B cell (primary cell): Measurements from ENCODE around the gene ZNF827. TPM values are rescaled to one million over a fixed set of nuclear protein-coding genes. Genes with fewer than 3 reads are reported as not detected.

Source experiments
- ATAC-seq: fragments of 200-7000 bp; cut with Tn5 transposase; one replicate; pipeline ENCODE4 v1.10.0; 2021; ENCODE audit warnings: low read depth, mild to moderate bottlenecking, moderate number of reproducible peaks, moderate library complexity
- CTCF ChIA-PET: fragments of 350-600 bp; sonication (Branson Sonifier 250); formaldehyde crosslinking; loops from one replicate; lab custom pipeline; 2021; ENCODE audit warnings: antibody characterized with exemption, inconsistent platforms; lab: Charles Lee
- POLR2A ChIA-PET: fragments of 350-600 bp; sonication (Branson Sonifier 250); formaldehyde crosslinking; loops from one replicate; lab custom pipeline; 2021; ENCODE audit warnings: antibody characterized with exemption; lab: Charles Lee
- DNase-seq: peaks from one replicate; pipeline ENCODE4 v3.0.0; 2013
- H2AFZ ChIP-seq: 2 replicates; pipeline ENCODE4 v1.6.1; 2012; ENCODE audit warnings: mild to moderate bottlenecking, low read depth, low read length; ENCODE audit not compliant: insufficient read depth, poor library complexity, severe bottlenecking
- H3K27ac ChIP-seq, 2 donors: 1 replicate in 1 of 2; 2 replicates in 1 of 2; pipeline ENCODE4 v1.5.1; 2012 to 2013; ENCODE audit warnings: low read length in 2 of 2, mild to moderate bottlenecking in 2 of 2, moderate library complexity in 1 of 2
- H3K27me3 ChIP-seq, 4 experiments: fragments of 200-600 bp in 1 of 4; sonication (generic) in 1 of 4; replicated peaks in 1 of 4; 1 replicate in 2 of 4; 2 replicates in 2 of 4; pipeline versions ENCODE4 v1.6.1 to v1.7.0; 2013 to 2016; ENCODE audit warnings: low read length in 3 of 4, mild to moderate bottlenecking in 2 of 4, mixed read lengths in 1 of 4, moderate library complexity in 1 of 4; ENCODE audit not compliant: insufficient read depth in 4 of 4, control insufficient read depth in 3 of 4; ENCODE audit errors: control extremely low read depth in 1 of 4
- H3K36me3 ChIP-seq, 2 experiments: replicated peaks in 1 of 2; 1 replicate in 1 of 2; 2 replicates in 1 of 2; pipeline versions ENCODE4 v1.6.1 to v1.7.1; 2013; ENCODE audit warnings: low read length in 1 of 2; ENCODE audit not compliant: insufficient read depth in 2 of 2, control insufficient read depth in 1 of 2; ENCODE audit errors: control extremely low read depth in 1 of 2, extremely low read depth in 1 of 2
- H3K4me1 ChIP-seq, 2 donors: fragments of 200-600 bp in 1 of 2; sonication (generic) in 1 of 2; 1 replicate in 1 of 2; 2 replicates in 1 of 2; pipeline versions ENCODE4 v1.5.1 to v1.6.1; 2013 to 2017; ENCODE audit warnings: low read length in 2 of 2; ENCODE audit not compliant: control insufficient read depth in 2 of 2, insufficient read depth in 2 of 2
- H3K4me2 ChIP-seq: replicated peaks from 2 replicates; pipeline ENCODE3; 2012; ENCODE audit warnings: mild to moderate bottlenecking, low read depth, low read length; ENCODE audit not compliant: poor library complexity, severe bottlenecking
- H3K4me3 ChIP-seq, 5 experiments: fragments of 200-600 bp in 1 of 5; sonication (generic) in 1 of 5; 1 replicate in 3 of 5; 2 replicates in 2 of 5; pipeline versions ENCODE4 v1.5.1 to v1.7.0; 2011 to 2016; ENCODE audit warnings: low read length in 4 of 5, mild to moderate bottlenecking in 4 of 5, low read depth in 2 of 5, control low read depth in 1 of 5, moderate library complexity in 1 of 5; ENCODE audit not compliant: insufficient read depth in 1 of 5; ENCODE audit errors: control extremely low read depth in 1 of 5, extremely low read depth in 1 of 5
- H3K79me2 ChIP-seq: fragments of 200-600 bp; sonication (generic); one replicate; pipeline ENCODE4 v1.6.0; 2016; ENCODE audit warnings: low read length; ENCODE audit not compliant: control insufficient read depth, insufficient read depth
- H3K9ac ChIP-seq: fragments of 200-600 bp; sonication (generic); 2 replicates; pipeline ENCODE4 v1.6.1; 2017; ENCODE audit warnings: mild to moderate bottlenecking, low read length, moderate library complexity
- H3K9me3 ChIP-seq, 3 donors: one replicate each; pipeline versions ENCODE4 v1.6.1 to v1.7.1; 2013; ENCODE audit warnings: low read length in 2 of 3; ENCODE audit not compliant: control insufficient read depth in 2 of 3, insufficient read depth in 1 of 3; ENCODE audit errors: control extremely low read depth in 1 of 3
- H4K20me1 ChIP-seq: 2 replicates; pipeline ENCODE4 v1.6.0; 2012; ENCODE audit warnings: mild to moderate bottlenecking, low read length; ENCODE audit not compliant: insufficient read depth, control insufficient read depth, poor library complexity, severe bottlenecking
- H3K27ac Mint-ChIP-seq: one replicate; pipeline ENCODE4 v1.8.0; 2021; ENCODE audit warnings: mixed read lengths
- H3K27me3 Mint-ChIP-seq: one replicate; pipeline ENCODE4 v1.8.0; 2021; ENCODE audit warnings: mixed read lengths
- H3K4me1 Mint-ChIP-seq: one replicate; pipeline ENCODE4 v1.8.0; 2021; ENCODE audit warnings: mixed read lengths
- H3K4me3 Mint-ChIP-seq: one replicate; pipeline ENCODE4 v1.8.0; 2021; ENCODE audit warnings: mixed read lengths
- H3K9me3 Mint-ChIP-seq: one replicate; pipeline ENCODE4 v1.8.0; 2022; ENCODE audit warnings: mixed read lengths; ENCODE audit not compliant: insufficient read depth
- CTCF ChIP-seq: fragments of 200-600 bp; IDR thresholded peaks from one replicate; pipeline ENCODE4 v1.8.0; 2022; ENCODE audit warnings: antibody characterized with exemption, mild to moderate bottlenecking
- EZH2 ChIP-seq: IDR thresholded peaks from 2 replicates; pipeline ENCODE4 v1.6.1; 2012; ENCODE audit warnings: borderline replicate concordance, low read depth, mild to moderate bottlenecking, moderate library complexity, low read length; ENCODE audit not compliant: insufficient read depth, poor library complexity, severe bottlenecking
- WGBS: methylation state at CpG from one replicate; pipeline ENCODE4 v1.1.5; 2013; ENCODE audit warnings: missing lambda C conversion rate; ENCODE audit not compliant: insufficient coverage; 5-methylcytosine and 5-hydroxymethylcytosine counted together
- intact Hi-C: fragments of 100-400 bp; cut with micrococcal nuclease; formaldehyde crosslinking; loops from one replicate; pipeline ENCODE4 v1.10.0; 2022
- polyA plus RNA-seq: library from polyadenylated mRNA; depleted of rRNA; stranded (reverse); fragments of >200 nt; gene quantifications from 2 replicates; pipeline ENCODE4 v1.2.3, GENCODE V29; 2012
- total RNA-seq, 2 donors: library from RNA; stranded (reverse); fragments of 120-200 nt in 1 of 2; gene quantifications; 1 replicate in 1 of 2; 2 replicates in 1 of 2; pipeline versions ENCODE4 v1.2.3 to v1.2.4, GENCODE V29; 2013 to 2022

ZNF827 gene
- total and polyA plus RNA-seq, 2 donors (not counting 1 experiment from before 2014, with no cell fraction given): 20.6 to 30.1 TPM

GRCh38 chr4:145934434-145935047 lies 4.1 kb downstream of the ZNF827 start:
- Histone ChIP-seq H3K79me2 (peaks cover 61% of the 10 kb centered on the region), H3K9me3 (no peaks in the 10 kb centered on the region), H2AFZ (peak overlapping the region; percentile 34), H3K27me3 (no peaks in the 10 kb centered on the region), H3K27ac (peak overlapping the region; percentile 54 to 67), H3K36me3 (no peaks in the 10 kb centered on the region), H4K20me1 (no peaks in the 10 kb centered on the region), H3K4me2 (peak overlapping the region; percentile 95), H3K9ac (peak overlapping the region; percentile 80), H3K4me3 (no peak overlapping the region), H3K4me1 (peaks cover 19 to 30% of the 10 kb centered on the region in 2 donors)
- intact Hi-C loops: loop anchor here (5.0 to 10.0 kb wide), 7 partner anchors 90 to 1123 kb away; partner anchors contain the start of genes MMAA and SLC10A7
- DNase-seq (peak; percentile 34), ATAC-seq (no peak)
- CTCF ChIA-PET: no interaction called here
- Mint-ChIP-seq H3K4me3 (peak overlapping the region; percentile 27), H3K4me1 (peaks cover 57% of the 10 kb centered on the region), H3K9me3 (no peaks in the 10 kb centered on the region), H3K27me3 (no peaks in the 10 kb centered on the region), H3K27ac (peak overlapping the region; percentile 97)
- TF ChIP-seq EZH2 (no peak), CTCF (no peak)
- POLR2A ChIA-PET: no interaction called here
- 92% methylated on average over 2 of the region's 3 CpGs for WGBS

GRCh38 chr4:145933134-145933533 lies 5.5 kb downstream of the ZNF827 start:
- no peak overlapping the region for H3K4me2 ChIP-seq
- H3K36me3 ChIP-seq: no peaks in the 10 kb centered on the region
- CTCF ChIA-PET: interaction anchor here (1.0 kb wide), 1 partner anchor 43 kb away, joined by 3 read pairs; no protein-coding TSS in a partner anchor

More at GRCh38 chr4:145933134-145933533, 5.5 kb downstream of the ZNF827 start:
- Histone ChIP-seq H3K4me1 (peaks cover 19 to 25% of the 10 kb centered on the region in 2 donors), H4K20me1 (no peaks in the 10 kb centered on the region), H3K79me2 (peaks cover 74% of the 10 kb centered on the region), H3K27ac (no peak overlapping the region), H3K4me3 (no peak overlapping the region), H3K9ac (no peak overlapping the region), H3K9me3 (no peaks in the 10 kb centered on the region), H3K27me3 (no peaks in the 10 kb centered on the region), H2AFZ (no peak overlapping the region)
- H3K27me3 Mint-ChIP-seq: no peaks in the 10 kb centered on the region
- no CpG with 5 or more reads among the region's 2 CpGs for WGBS
- ATAC-seq: no peak
- H3K4me1 Mint-ChIP-seq: peaks cover 56% of the 10 kb centered on the region
- POLR2A ChIA-PET: no interaction called here
- TF ChIP-seq CTCF: no peak
- TF ChIP-seq EZH2: no peak
- intact Hi-C loops: loop anchor here (10.0 kb wide), 2 partner anchors 88 to 758 kb away; no protein-coding TSS in a partner anchor
- H3K4me3 Mint-ChIP-seq: no peak overlapping the region
- no peaks in the 10 kb centered on the region for H3K9me3 Mint-ChIP-seq
- H3K27ac Mint-ChIP-seq: no peak overlapping the region
- no peak for DNase-seq
